ENCODE results near the gene SERPINA1. TPM values are rescaled to one million over a fixed set of nuclear protein-coding genes. Genes with fewer than 3 reads are reported as not detected.

SERPINA1 gene
- total RNA-seq, 1 experiment from 2014 or later, result 5.1 TPM

DNA sequence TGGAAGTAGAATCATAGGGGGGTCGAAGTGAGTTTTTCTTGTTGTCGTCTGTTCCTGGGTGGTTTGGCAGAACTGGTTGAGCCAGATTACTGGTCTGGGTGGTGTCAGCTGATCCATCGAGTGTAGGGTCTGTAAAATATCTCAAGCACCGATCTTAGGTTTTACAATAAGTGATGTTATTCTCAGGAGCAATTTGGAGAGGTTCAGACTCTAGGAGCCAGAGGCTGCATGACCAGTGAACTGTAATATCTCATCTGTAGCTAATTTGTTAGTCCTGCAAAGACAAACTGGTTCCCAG, 9.7 kb upstream of the SERPINA1 start:
- peaks cover 18% of the 10 kb centered on the region for H3K27me3 Mint-ChIP-seq (ENCODE audit: low read depth)
- H3K27ac Mint-ChIP-seq, result peak overlapping the region; percentile 54
- peaks cover 3% of the 10 kb centered on the region; the same call in 1 of the 2 replicates for H3K9me3 Mint-ChIP-seq
- no peak for ATAC-seq
- peaks cover 56% of the 10 kb centered on the region for H3K4me1 Mint-ChIP-seq
- ChIA-PET CTCF (interaction anchor here (0.8 to 1.8 kb wide), 6 partner anchors 9 to 151 kb away, joined by 3 to 5 read pairs (median 3); partner anchors contain the start of gene SERPINA1), POLR2A (no interaction called here)
- H3K36me3 Mint-ChIP-seq, result no peaks in the 10 kb centered on the region
- no peak for TF ChIP-seq KAT7 (CRISPR knock-in tag; IDR thresholded peaks at IDR 0.05; ENCODE audit: borderline replicate concordance)
- TF ChIP-seq, protein P1, sequence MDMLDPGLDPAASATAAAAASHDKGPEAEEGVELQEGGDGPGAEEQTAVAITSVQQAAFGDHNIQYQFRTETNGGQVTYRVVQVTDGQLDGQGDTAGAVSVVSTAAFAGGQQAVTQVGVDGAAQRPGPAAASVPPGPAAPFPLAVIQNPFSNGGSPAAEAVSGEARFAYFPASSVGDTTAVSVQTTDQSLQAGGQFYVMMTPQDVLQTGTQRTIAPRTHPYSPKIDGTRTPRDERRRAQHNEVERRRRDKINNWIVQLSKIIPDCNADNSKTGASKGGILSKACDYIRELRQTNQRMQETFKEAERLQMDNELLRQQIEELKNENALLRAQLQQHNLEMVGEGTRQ (CRISPR knock-in tag; IDR thresholded peaks at IDR 0.05), result peak; percentile 57
- DNase-seq (ENCODE audit: low spot score), result no peak
- H3K4me3 Mint-ChIP-seq, result peak overlapping the region; percentile 36

DNA sequence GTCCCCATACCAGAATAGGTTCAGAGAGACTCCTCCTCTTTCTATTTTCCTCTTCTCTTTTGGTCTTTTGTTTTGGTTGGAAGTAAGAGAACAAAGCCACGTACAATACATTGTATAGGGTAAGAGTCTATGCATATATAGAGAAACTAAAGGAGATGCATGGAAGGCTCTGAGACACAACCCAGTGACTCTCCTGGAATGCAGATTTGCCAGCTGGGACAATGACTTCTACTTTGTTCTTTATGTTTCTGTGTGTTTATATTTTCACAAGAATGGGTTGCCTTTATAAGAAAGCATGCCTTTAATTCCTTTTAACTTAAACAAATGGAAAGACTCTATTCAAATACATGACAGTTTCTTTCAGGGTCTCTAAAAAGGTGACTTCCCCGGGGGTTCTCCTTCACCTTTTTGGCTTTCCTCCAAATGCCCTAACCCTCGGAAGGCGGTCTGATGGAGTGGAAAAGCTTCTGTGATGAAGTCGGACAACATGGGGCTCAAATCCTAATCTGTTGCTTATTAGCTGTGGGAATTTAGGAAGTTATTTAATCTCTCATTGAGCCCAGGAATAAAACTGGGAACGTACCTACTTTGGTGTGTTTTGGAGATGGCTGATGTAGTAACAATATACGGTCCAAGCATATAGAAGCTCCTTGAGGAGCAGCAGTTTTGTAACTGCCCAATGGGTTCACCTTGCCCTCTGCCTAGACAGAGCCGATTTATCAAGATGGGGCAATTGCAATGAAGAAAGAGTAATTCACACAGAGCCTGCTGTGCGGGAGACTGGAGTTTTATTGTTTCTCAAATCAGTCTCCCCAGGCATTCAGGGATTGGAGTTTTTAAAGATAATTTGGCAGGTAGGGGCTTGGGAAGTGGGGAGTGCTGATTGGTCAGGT, 9.1 kb upstream of the SERPINA1 start:
- DNase-seq (ENCODE audit: low spot score) (no peak), ATAC-seq (peak; percentile 62)
- H3K36me3 Mint-ChIP-seq, result no peaks in the 10 kb centered on the region
- CTCF ChIA-PET, result interaction anchor here (0.8 to 1.8 kb wide), 6 partner anchors 9 to 152 kb away, joined by 3 to 5 read pairs (median 3); partner anchors contain the start of gene SERPINA1
- POLR2A ChIA-PET, result no interaction called here
- TF ChIP-seq ZNF423 (CRISPR knock-in tag; IDR thresholded peaks at IDR 0.05) (peak; percentile 83), KAT7 (CRISPR knock-in tag; IDR thresholded peaks at IDR 0.05; ENCODE audit: borderline replicate concordance) (no peak), TP53 (CRISPR knock-in tag; IDR thresholded peaks at IDR 0.05) (no peak)
- H3K4me3 Mint-ChIP-seq, result peak overlapping the region; percentile 36
- peak overlapping the region; percentile 54 for H3K27ac Mint-ChIP-seq
- H3K4me1 Mint-ChIP-seq, result peaks cover 56% of the 10 kb centered on the region
- H3K27me3 Mint-ChIP-seq (ENCODE audit: low read depth), result peaks cover 18% of the 10 kb centered on the region
- peaks cover 3% of the 10 kb centered on the region; the same call in 1 of the 2 replicates for H3K9me3 Mint-ChIP-seq

DNA sequence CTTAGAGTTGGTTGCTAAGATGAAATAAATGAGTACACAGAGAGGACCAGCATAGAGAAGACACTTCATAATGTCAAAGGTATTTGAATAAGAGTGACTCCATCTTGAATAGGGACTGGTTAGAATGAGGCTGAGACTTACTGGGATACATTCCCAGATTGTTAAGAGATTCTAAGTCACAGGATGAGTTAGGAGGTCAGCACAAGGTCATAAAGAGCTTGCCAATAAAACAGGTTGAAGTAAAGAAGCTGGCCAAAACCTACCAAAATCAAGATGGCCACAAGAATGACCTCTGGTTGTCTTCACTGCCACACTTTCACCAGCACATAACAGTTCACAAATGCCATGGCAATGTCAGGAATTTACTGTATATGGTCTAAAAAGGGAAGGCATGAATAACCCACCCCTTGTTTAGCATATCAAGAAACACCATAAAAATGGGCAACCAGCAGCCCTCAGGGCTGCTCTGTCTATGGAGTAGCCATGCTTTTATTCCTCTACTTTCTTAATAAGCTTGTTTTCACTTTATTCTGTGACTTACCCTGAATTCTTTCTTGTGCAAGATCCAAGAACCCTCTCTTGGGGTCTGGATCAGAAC, 8.3 kb upstream of the SERPINA1 start:
- TF ChIP-seq SP1 (CRISPR knock-in tag; conservative IDR thresholded peaks at IDR 0.05) (no peak), FOXP1 (CRISPR knock-in tag; IDR thresholded peaks at IDR 0.05; ENCODE audit: borderline replicate concordance) (no peak), TEAD4 (CRISPR knock-in tag; IDR thresholded peaks at IDR 0.05) (no peak), ZNF232 (CRISPR knock-in tag; IDR thresholded peaks at IDR 0.05) (no peak), NFATC4 (CRISPR knock-in tag; IDR thresholded peaks at IDR 0.05) (no peak), ATF1 (CRISPR knock-in tag; IDR thresholded peaks at IDR 0.05) (no peak), ZNF219 (CRISPR knock-in tag; IDR thresholded peaks at IDR 0.05; ENCODE audit: borderline replicate concordance) (no peak), FOXJ3 (CRISPR knock-in tag; IDR thresholded peaks at IDR 0.05; ENCODE audit: borderline replicate concordance) (no peak), RELA (CRISPR knock-in tag; IDR thresholded peaks at IDR 0.05; ENCODE audit: borderline replicate concordance) (no peak)
- TF ChIP-seq, protein P2, sequence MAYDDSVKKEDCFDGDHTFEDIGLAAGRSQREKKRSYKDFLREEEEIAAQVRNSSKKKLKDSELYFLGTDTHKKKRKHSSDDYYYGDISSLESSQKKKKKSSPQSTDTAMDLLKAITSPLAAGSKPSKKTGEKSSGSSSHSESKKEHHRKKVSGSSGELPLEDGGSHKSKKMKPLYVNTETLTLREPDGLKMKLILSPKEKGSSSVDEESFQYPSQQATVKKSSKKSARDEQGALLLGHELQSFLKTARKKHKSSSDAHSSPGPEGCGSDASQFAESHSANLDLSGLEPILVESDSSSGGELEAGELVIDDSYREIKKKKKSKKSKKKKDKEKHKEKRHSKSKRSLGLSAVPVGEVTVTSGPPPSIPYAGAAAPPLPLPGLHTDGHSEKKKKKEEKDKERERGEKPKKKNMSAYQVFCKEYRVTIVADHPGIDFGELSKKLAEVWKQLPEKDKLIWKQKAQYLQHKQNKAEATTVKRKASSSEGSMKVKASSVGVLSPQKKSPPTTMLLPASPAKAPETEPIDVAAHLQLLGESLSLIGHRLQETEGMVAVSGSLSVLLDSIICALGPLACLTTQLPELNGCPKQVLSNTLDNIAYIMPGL (CRISPR knock-in tag; IDR thresholded peaks at IDR 0.05), result no peak
- TF ChIP-seq, protein P3, sequence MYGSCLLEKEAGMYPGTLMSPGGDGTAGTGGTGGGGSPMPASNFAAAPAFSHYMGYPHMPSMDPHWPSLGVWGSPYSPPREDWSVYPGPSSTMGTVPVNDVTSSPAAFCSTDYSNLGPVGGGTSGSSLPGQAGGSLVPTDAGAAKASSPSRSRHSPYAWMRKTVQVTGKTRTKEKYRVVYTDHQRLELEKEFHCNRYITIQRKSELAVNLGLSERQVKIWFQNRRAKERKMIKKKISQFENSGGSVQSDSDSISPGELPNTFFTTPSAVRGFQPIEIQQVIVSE (CRISPR knock-in tag; IDR thresholded peaks at IDR 0.05; ENCODE audit: borderline replicate concordance), result no peak
- TF ChIP-seq, protein P4, sequence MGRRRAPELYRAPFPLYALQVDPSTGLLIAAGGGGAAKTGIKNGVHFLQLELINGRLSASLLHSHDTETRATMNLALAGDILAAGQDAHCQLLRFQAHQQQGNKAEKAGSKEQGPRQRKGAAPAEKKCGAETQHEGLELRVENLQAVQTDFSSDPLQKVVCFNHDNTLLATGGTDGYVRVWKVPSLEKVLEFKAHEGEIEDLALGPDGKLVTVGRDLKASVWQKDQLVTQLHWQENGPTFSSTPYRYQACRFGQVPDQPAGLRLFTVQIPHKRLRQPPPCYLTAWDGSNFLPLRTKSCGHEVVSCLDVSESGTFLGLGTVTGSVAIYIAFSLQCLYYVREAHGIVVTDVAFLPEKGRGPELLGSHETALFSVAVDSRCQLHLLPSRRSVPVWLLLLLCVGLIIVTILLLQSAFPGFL (CRISPR knock-in tag; IDR thresholded peaks at IDR 0.05; ENCODE audit: borderline replicate concordance), result no peak
- Mint-ChIP-seq H3K4me1 (peaks cover 58% of the 10 kb centered on the region), H3K4me3 (peak overlapping the region; percentile 36; the same call in 1 of the 2 replicates), H3K27me3 (ENCODE audit: low read depth) (peaks cover 18% of the 10 kb centered on the region), H3K27ac (peak overlapping the region; percentile 43; the same call in 1 of the 2 replicates), H3K9me3 (no peaks in the 10 kb centered on the region; the same call in 1 of the 2 replicates), H3K36me3 (no peaks in the 10 kb centered on the region)
- DNase-seq (ENCODE audit: low spot score) (no peak), ATAC-seq (no peak)
- CTCF ChIA-PET, result interaction anchor here (1.2 to 1.8 kb wide), 2 partner anchors 11 to 25 kb away, joined by 3 to 5 read pairs; no protein-coding TSS in a partner anchor
- POLR2A ChIA-PET, result no interaction called here
